ENCODE results near the gene COPE.

- TF ChIP-seq CTCF (conservative IDR thresholded peaks at IDR 0.05; ENCODE audit: low read depth, low read length), result no peak
- TF ChIP-seq EZH2 (IDR thresholded peaks at IDR 0.05; ENCODE audit: low read length, unreplicated experiment), result no peak
These were observed 19.3 kb downstream of the COPE start for GRCh38 chr19:18899624-18900560.

All from PC-3 (cell line).